ENCODE results near the gene TTLL12. TPM values are rescaled to one million over a fixed set of nuclear protein-coding genes. Genes with fewer than 3 reads are reported as not detected.

TTLL12 gene
- total RNA-seq, 4 donors from 2014 or later, result 31.5 to 39.0 (median 34.4) TPM

DNA sequence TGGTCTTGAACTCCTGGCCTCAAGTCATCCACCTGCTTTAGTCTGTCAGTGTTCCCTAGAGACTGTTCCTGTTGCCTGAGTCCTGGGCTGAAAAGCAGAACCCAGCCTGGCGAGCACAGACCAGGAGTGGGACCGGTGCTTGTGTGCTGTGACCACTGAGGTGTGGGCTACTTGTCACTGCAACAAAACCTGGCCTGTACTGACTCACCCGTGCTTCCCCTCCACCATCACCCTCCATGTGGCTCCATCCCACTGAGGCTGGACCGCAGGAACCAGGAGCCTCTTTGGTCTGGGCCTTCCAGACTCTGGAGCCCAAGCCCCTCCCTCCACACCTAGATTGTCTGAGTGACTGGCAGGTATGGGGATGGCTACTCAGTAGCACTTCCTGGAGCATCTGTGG, 52.4 kb downstream of the TTLL12 start:
- ATAC-seq (ENCODE audit: low FRiP score), result no peak
- no peak for DNase-seq (ENCODE audit: low spot score)
- TF ChIP-seq, protein P1, sequence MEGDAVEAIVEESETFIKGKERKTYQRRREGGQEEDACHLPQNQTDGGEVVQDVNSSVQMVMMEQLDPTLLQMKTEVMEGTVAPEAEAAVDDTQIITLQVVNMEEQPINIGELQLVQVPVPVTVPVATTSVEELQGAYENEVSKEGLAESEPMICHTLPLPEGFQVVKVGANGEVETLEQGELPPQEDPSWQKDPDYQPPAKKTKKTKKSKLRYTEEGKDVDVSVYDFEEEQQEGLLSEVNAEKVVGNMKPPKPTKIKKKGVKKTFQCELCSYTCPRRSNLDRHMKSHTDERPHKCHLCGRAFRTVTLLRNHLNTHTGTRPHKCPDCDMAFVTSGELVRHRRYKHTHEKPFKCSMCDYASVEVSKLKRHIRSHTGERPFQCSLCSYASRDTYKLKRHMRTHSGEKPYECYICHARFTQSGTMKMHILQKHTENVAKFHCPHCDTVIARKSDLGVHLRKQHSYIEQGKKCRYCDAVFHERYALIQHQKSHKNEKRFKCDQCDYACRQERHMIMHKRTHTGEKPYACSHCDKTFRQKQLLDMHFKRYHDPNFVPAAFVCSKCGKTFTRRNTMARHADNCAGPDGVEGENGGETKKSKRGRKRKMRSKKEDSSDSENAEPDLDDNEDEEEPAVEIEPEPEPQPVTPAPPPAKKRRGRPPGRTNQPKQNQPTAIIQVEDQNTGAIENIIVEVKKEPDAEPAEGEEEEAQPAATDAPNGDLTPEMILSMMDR (IDR thresholded peaks at IDR 0.05), result no peak

- DNase-seq (ENCODE audit: low spot score) (no peak), ATAC-seq (ENCODE audit: low FRiP score) (no peak)
- TF ChIP-seq, protein P1 (IDR thresholded peaks at IDR 0.05), result no peak
Measured at GRCh38 chr22:43133401-43133800, 53.5 kb downstream of the TTLL12 start.

DNA sequence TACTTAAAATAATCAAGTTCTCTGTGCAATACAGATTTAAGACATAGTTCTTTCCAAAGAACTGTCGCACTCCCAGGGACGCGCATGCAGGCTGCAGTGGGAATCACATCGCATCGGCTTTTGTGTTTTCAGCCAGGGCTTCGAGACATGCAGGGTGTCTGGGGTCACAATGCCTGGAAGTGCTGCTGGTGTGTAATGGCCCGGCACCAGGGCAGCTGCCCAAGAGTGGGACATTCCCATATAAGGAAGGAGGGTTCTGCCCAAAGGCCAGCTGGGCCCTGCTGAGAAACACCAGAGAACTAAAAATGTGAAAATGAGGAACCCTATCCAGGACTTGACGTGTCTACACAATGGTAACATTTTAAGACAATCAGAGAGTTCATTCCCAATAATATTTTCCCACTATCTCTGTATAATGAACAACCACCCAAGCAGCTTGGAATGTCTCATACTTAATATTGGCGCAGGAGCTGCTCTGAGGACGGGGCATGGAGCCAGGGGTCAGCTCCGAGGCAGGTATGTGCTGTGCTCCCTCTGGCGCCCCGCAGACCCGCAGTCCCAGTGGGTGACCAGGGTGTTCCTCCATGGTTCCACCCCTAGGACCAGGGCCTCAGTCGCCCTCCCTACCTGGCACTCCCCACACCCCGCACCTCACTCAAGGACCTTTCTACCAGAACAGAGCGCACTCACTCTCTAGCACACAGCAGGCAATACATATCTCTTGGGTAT, 55.0 kb downstream of the TTLL12 start:
- no peak for DNase-seq (ENCODE audit: low spot score)
- no peak for ATAC-seq (ENCODE audit: low FRiP score)
- TF ChIP-seq, protein P1 (IDR thresholded peaks at IDR 0.05), result no peak

DNA sequence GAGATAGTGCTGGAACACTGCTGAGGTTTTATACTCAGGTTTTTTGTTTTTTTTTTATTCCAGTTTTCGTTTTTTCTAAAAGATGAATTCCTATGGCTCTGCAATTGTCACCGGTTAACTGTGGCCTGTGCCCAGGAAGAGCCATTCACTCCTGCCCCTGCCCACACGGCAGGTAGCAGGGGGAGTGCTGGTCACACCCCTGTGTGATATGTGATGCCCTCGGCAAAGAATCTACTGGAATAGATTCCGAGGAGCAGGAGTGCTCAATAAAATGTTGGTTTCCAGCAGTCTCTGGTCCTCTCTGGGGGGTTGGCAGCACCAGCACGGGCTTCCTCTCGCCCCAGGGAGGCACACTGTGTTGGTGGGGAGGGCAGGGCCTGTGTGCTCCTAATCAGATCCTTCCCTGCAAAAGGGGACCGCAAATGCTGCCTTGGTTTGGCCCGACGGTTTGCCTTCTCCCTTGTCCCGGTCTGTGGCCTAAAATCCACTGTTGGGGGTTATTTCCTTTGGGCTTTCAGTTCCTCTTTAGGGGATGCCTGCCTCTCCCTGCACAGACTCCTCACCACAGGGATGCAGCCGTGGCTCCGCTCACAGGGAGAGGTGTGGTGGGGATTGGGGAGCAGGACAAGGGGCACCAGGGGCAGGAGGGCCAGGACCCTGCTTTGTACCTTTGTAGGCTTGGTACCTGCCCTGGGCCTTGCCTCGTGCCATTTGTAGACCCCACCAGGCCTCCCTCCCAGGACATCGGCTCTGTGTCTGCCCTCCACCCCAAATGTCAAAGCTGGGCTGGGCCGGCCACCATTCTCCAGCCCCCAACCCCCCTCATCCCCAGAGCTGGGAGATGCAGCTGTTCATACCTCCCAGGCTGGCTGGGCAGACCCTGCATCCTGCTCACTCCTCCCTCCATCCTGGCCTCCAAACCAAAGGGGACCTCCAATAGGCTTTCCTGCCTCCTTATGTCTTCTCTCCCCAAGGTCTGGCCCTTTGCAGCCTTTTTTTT, 57.2 kb downstream of the TTLL12 start:
- ATAC-seq (ENCODE audit: low FRiP score) (no peak), DNase-seq (ENCODE audit: low spot score) (no peak)
- TF ChIP-seq, protein P1 (IDR thresholded peaks at IDR 0.05), result no peak

GRCh38 chr22:43128928-43129424, 58.0 kb downstream of the TTLL12 start:
- no peak for ATAC-seq (ENCODE audit: low FRiP score)
- TF ChIP-seq, protein P1 (IDR thresholded peaks at IDR 0.05), result no peak
- DNase-seq (ENCODE audit: low spot score), result no peak

DNA sequence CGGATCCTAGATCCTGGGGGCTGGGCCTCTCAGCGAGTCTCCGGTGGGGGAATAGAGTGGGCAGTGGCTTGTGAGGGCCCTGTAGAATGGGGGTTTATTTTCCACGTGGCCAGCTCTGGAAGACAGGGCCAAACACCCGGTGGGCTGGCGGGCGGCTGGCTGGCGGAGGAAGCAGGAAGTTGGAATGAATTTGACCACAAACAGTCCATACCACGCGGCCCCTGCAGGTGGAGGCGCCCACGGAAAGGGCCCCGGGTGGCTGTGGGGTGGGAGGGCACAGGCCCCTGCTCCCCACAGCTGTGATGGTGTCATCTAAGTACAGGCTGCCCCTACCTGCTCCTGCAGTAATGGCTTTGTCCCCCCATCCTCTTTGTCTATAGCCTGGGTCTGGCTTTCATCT, 58.8 kb downstream of the TTLL12 start:
- TF ChIP-seq, protein P1 (IDR thresholded peaks at IDR 0.05), result no peak
- DNase-seq (ENCODE audit: low spot score) (no peak), ATAC-seq (ENCODE audit: low FRiP score) (no peak)

Data from omental fat pad (tissue), 4 donors.